H1 (cell line): ENCODE measurements around the gene ZPR1. TPM values are rescaled to one million over a fixed set of nuclear protein-coding genes. Genes with fewer than 3 reads are reported as not detected.

Experiments used
- polyA plus RNA-seq, 7 experiments: library from polyadenylated mRNA; depleted of rRNA in 3 of 7; stranded (reverse) in 5 of 7; unstranded in 2 of 7; fragments of >200 nt in 5 of 7; fragments of 200-250 nt in 2 of 7; gene quantifications; 1 replicate in 5 of 7; 2 replicates in 1 of 7; 4 replicates in 1 of 7; pipeline versions ENCODE4 v1.2.1 to v1.2.3, GENCODE V29; 2011 to 2013; ENCODE audit warnings: missing spikeins in 2 of 7, mixed read lengths in 2 of 7
- total RNA-seq: library from RNA; stranded (reverse); fragmentation: NEBNext Ultra II Directional; extraction: Animal tissue kit (Norgen Biotek cat#: 25700); gene quantifications from 2 replicates; pipeline ENCODE4 v1.2.1, GENCODE V29; 2021

The ZPR1 gene
- total and polyA plus RNA-seq, 2 of the 8 experiments (the other 6 are each of a cell fraction or from before 2014, with no cell fraction given): 36.7 to 70.5 TPM

Other genes with a start within 250 kb of the ZPR1 start
- 24.8 TPM in 2 replicates for gene BUD13, start 15.0 kb downstream of the ZPR1 start, total RNA-seq
- gene BUD13, start 15.0 kb downstream of the ZPR1 start, polyA plus RNA-seq (2011; rRNA removed): 22.0 and 27.2 TPM in 2 replicates
- gene APOA5, start 3.9 kb upstream of the ZPR1 start, total RNA-seq: 0.15 and 0.21 TPM in 2 replicates
- 0.08 and 0.09 TPM in 2 replicates for gene APOA5, start 3.9 kb upstream of the ZPR1 start, polyA plus RNA-seq (2011; rRNA removed)
- not detected in 2 replicates for gene APOA4, start 35.3 kb upstream of the ZPR1 start, total RNA-seq
- gene APOA4, start 35.3 kb upstream of the ZPR1 start, polyA plus RNA-seq (2011; rRNA removed): not detected in 2 replicates
- not detected in 2 replicates for gene APOC3, start 41.9 kb upstream of the ZPR1 start, total RNA-seq
- not detected in 2 replicates for gene APOC3, start 41.9 kb upstream of the ZPR1 start, polyA plus RNA-seq (2011; rRNA removed)
- 0.48 TPM in 1 of 2 replicates, not detected in the other for gene APOA1, start 49.6 kb upstream of the ZPR1 start, total RNA-seq
- 0.47 and 0.80 TPM in 2 replicates for gene APOA1, start 49.6 kb upstream of the ZPR1 start, polyA plus RNA-seq (2011; rRNA removed)